NCI-H2196 treated with DMSO at 0.1 percent for 48 hours (cell line): ENCODE measurements around the gene CNGA1.
"Not testable (repeated sequence)": the region's sequence is repeated elsewhere in the genome, so short reads cannot be mapped to it uniquely, and the experiment has no call there.

Source experiments
- DNase-seq: peaks from one replicate; lab custom pipeline; 2025; ENCODE audit not compliant: unreplicated experiment; lab: John Stamatoyannopoulos, UW

CNGA1 gene

GRCh38 chr4:48031802-48032525 lies 15.5 kb upstream of the CNGA1 start:
- no peak for DNase-seq

- DNase-seq, result no peak
Measured at GRCh38 chr4:48030470-48030869, 14.0 kb upstream of the CNGA1 start.

GRCh38 chr4:48028696-48029095 lies 12.2 kb upstream of the CNGA1 start:
- DNase-seq, result no peak

- no peak for DNase-seq
Measured at GRCh38 chr4:48027653-48028052, 11.2 kb upstream of the CNGA1 start.

GRCh38 chr4:48025005-48025404 lies 8.5 kb upstream of the CNGA1 start:
- no peak for DNase-seq

GRCh38 chr4:48024522-48024921 lies 8.0 kb upstream of the CNGA1 start:
- no peak for DNase-seq

GRCh38 chr4:48022192-48022799 lies 5.8 kb upstream of the CNGA1 start:
- no peak for DNase-seq

- DNase-seq, result no peak
Measured at GRCh38 chr4:48021100-48021499, 4.6 kb upstream of the CNGA1 start.

GRCh38 chr4:48018112-48018511 lies 1.6 kb upstream of the CNGA1 start:
- DNase-seq, result no peak

- DNase-seq, result no peak
Measured at GRCh38 chr4:48017108-48017571, 659 bp upstream of the CNGA1 start.

- DNase-seq, result no peak
Measured at GRCh38 chr4:48015678-48016077, 803 bp downstream of the CNGA1 start.

GRCh38 chr4:48015216-48015615 lies 1.3 kb downstream of the CNGA1 start:
- no peak for DNase-seq

- DNase-seq, result no peak
Measured at GRCh38 chr4:48012824-48013223, 3.7 kb downstream of the CNGA1 start.

- no peak for DNase-seq
Measured at GRCh38 chr4:48011722-48012121, 4.8 kb downstream of the CNGA1 start.

- not testable (repeated sequence) for DNase-seq
Measured at GRCh38 chr4:48010906-48011305, 5.6 kb downstream of the CNGA1 start.

GRCh38 chr4:48008021-48008596 lies 8.4 kb downstream of the CNGA1 start:
- DNase-seq, result no peak

- no peak for DNase-seq
Measured at GRCh38 chr4:48005781-48006180, 10.7 kb downstream of the CNGA1 start.

- not testable (repeated sequence) for DNase-seq
Measured at GRCh38 chr4:48003568-48003967, 12.9 kb downstream of the CNGA1 start.

- no peak for DNase-seq
Measured at GRCh38 chr4:48002267-48002666, 14.2 kb downstream of the CNGA1 start.

- no peak for DNase-seq
Measured at GRCh38 chr4:47996021-47996420, 20.5 kb downstream of the CNGA1 start.

- not testable (repeated sequence) for DNase-seq
Measured at GRCh38 chr4:47992475-47992874, 24.0 kb downstream of the CNGA1 start.

GRCh38 chr4:47990145-47990544 lies 26.3 kb downstream of the CNGA1 start:
- no peak for DNase-seq
